Ovary (tissue), 9 donors: ENCODE data around the gene PAPLN. TPM values are rescaled to one million over a fixed set of nuclear protein-coding genes. Genes with fewer than 3 reads are reported as not detected.

Experiments used
- DNase-seq, 5 donors: peaks; one replicate each; pipeline ENCODE4 v3.0.0-alpha.2; 2019 to 2020
- H3K27ac ChIP-seq, 2 donors: fragments of 200-600 bp; one replicate each; pipeline versions ENCODE4 v1.5.1 to v1.8.0; 2019 to 2022
- H3K27me3 ChIP-seq: fragments of 200-600 bp; one replicate; pipeline ENCODE4 v1.8.0; 2022
- H3K36me3 ChIP-seq: fragments of 200-600 bp; sonication (generic); one replicate; pipeline ENCODE4 v1.5.1; 2019
- H3K4me1 ChIP-seq: one replicate; pipeline ENCODE4 v1.8.1; 2013; ENCODE audit warnings: mild to moderate bottlenecking, moderate library complexity; ENCODE audit not compliant: insufficient read depth
- H3K4me3 ChIP-seq: fragments of 200-600 bp; sonication (generic); one replicate; pipeline ENCODE4 v1.5.1; 2017
- H3K9me3 ChIP-seq, 2 donors: fragments of 200-600 bp in 1 of 2; sonication (generic) in 1 of 2; one replicate each; pipeline versions ENCODE4 v1.5.1 to v1.8.1; 2013 to 2019; ENCODE audit warnings: mild to moderate bottlenecking in 1 of 2, moderate library complexity in 1 of 2
- CTCF ChIP-seq, 3 donors: fragments of 450-650 bp in 2 of 3; fragments of 200-600 bp in 1 of 3; IDR thresholded peaks; one replicate each; pipeline versions ENCODE4 v1.5.1 to v1.8.0; 2016 to 2022; ENCODE audit warnings: antibody characterized with exemption in 3 of 3, mild to moderate bottlenecking in 1 of 3
- EP300 ChIP-seq: sonication (generic); formaldehyde crosslinking; IDR thresholded peaks from one replicate; pipeline ENCODE4 v1.6.1; 2017; ENCODE audit warnings: antibody characterized with exemption
- POLR2A ChIP-seq: fragments of 450-650 bp; IDR thresholded peaks from one replicate; pipeline ENCODE4 v1.6.1; 2017; ENCODE audit warnings: antibody characterized with exemption, mild to moderate bottlenecking, moderate library complexity
- WGBS, 3 donors: extraction: QIAGEN DNeasy Blood & Tissue Kit in 1 of 3; methylation state at CpG; one replicate each; pipeline versions ENCODE4 v1.1.5 to v1.1.7; 2013 to 2017; 5-methylcytosine and 5-hydroxymethylcytosine counted together
- intact Hi-C, 4 donors: fragments of 100-400 bp; cut with DNase I; formaldehyde crosslinking; loops; one replicate each; pipeline versions ENCODE4 v1.11.0 to v1.15.1; 2022 to 2023
- polyA plus RNA-seq, 2 donors: library from polyadenylated mRNA; stranded (reverse); fragments of 200-250 nt in 1 of 2; fragments of 350-450 nt in 1 of 2; fragmentation: Illumina TruSeq in 1 of 2; extraction: RNeasy Lipid Tissue Mini Kit (QIAGEN cat#74804) in 1 of 2; gene quantifications; one replicate each; pipeline ENCODE4 v1.2.3, GENCODE V29; 2013 to 2014
- total RNA-seq, 7 donors: library from RNA; depleted of rRNA in 2 of 7; stranded (reverse); fragments of >200 nt in 2 of 7; fragmentation: NEBNext Ultra II Directional in 3 of 7; extraction: Animal tissue kit (Norgen Biotek cat#: 25700) in 3 of 7; gene quantifications; one replicate each; pipeline versions ENCODE4 v1.1.0 to v1.2.4, GENCODE V29; 2016 to 2023
- donor health status: DM: no; HTN: no; CAD: no; lungs with moderate emphysema.
- donor health status: DM: no; HTN: no; CAD: no.
- donor health status: Bipolar disorder and iron deficiency.
- donor health status: DM: yes; HTN: yes; CAD: no.
- donor health status: DM: no; HTN: no; CAD: no.
- donor health status: DM: yes; HTN: yes; CAD: no.

The PAPLN gene
- total and polyA plus RNA-seq, 9 donors, result 4.6 to 35.4 (median 18.3) TPM

- no peak overlapping the region for H3K4me3 ChIP-seq
- H3K4me1 ChIP-seq, result peaks cover 2% of the 10 kb centered on the region
- DNase-seq, result no peak
- no peaks in the 10 kb centered on the region for H3K9me3 ChIP-seq
- intact Hi-C loops, result loop anchor here in 1 of 4 donors (10.0 kb wide), 1 partner anchor 102 kb away; no protein-coding TSS in a partner anchor
- H3K27ac ChIP-seq, result no peak overlapping the region
- TF ChIP-seq POLR2A, result no peak
- TF ChIP-seq CTCF (IDR thresholded peaks at IDR 0.05), result no peak
- no peak for TF ChIP-seq EP300
- whole genome bisulfite sequencing, 3 donors, result 93 to 99% (median 93%) methylated on average over 7 of the region's 7 CpGs
- H3K36me3 ChIP-seq, result no peaks in the 10 kb centered on the region
- H3K27me3 ChIP-seq, result no peaks in the 10 kb centered on the region
These were observed 39.5 kb downstream of the PAPLN start for GRCh38 chr14:73276836-73277235.

GRCh38 chr14:73277376-73277775, 40.1 kb downstream of the PAPLN start:
- no peaks in the 10 kb centered on the region for H3K36me3 ChIP-seq
- WGBS, 3 donors, result 91 to 100% (median 96%) methylated on average over 2 of the region's 2 CpGs
- DNase-seq, result no peak

GRCh38 chr14:73280903-73281302, 43.6 kb downstream of the PAPLN start:
- Histone ChIP-seq H3K9me3 (no peaks in the 10 kb centered on the region), H3K27me3 (no peaks in the 10 kb centered on the region), H3K4me3 (no peak overlapping the region), H3K27ac (no peak overlapping the region), H3K36me3 (no peaks in the 10 kb centered on the region), H3K4me1 (no peaks in the 10 kb centered on the region)
- intact Hi-C loops, result no loop called here
- DNase-seq, result no peak
- no peak for TF ChIP-seq POLR2A
- no peak for TF ChIP-seq EP300
- no peak for TF ChIP-seq CTCF (IDR thresholded peaks at IDR 0.05)
- WGBS, 3 donors, result 96 to 99% (median 97%) methylated on average over 5 of the region's 5 CpGs

More at GRCh38 chr14:73277376-73277775, 40.1 kb downstream of the PAPLN start:
- no peak overlapping the region for H3K27ac ChIP-seq
- no peak overlapping the region for H3K4me3 ChIP-seq
- TF ChIP-seq CTCF (IDR thresholded peaks at IDR 0.05) (no peak), EP300 (no peak), POLR2A (no peak)
- intact Hi-C loops, result loop anchor here in 1 of 4 donors (10.0 kb wide), 1 partner anchor 103 kb away; no protein-coding TSS in a partner anchor
- H3K4me1 ChIP-seq, result peaks cover under 1% of the 10 kb centered on the region
- H3K27me3 ChIP-seq, result no peaks in the 10 kb centered on the region
- no peaks in the 10 kb centered on the region for H3K9me3 ChIP-seq

GRCh38 chr14:73283608-73284379, 46.5 kb downstream of the PAPLN start:
- DNase-seq, result no peak
- intact Hi-C loops, result no loop called here
- 45 to 46% (median 46%) methylated on average over 12 of the region's 12 CpGs for WGBS, 3 donors

More at GRCh38 chr14:73283608-73284379, 46.5 kb downstream of the PAPLN start:
- Histone ChIP-seq H3K4me1 (no peaks in the 10 kb centered on the region), H3K9me3 (no peaks in the 10 kb centered on the region), H3K27ac (no peak overlapping the region), H3K4me3 (no peak overlapping the region), H3K27me3 (no peaks in the 10 kb centered on the region), H3K36me3 (no peaks in the 10 kb centered on the region)
- TF ChIP-seq CTCF (IDR thresholded peaks at IDR 0.05) (no peak), EP300 (no peak), POLR2A (no peak)
